ENCODE data around the gene C15orf39.

The C15orf39 gene

DNA sequence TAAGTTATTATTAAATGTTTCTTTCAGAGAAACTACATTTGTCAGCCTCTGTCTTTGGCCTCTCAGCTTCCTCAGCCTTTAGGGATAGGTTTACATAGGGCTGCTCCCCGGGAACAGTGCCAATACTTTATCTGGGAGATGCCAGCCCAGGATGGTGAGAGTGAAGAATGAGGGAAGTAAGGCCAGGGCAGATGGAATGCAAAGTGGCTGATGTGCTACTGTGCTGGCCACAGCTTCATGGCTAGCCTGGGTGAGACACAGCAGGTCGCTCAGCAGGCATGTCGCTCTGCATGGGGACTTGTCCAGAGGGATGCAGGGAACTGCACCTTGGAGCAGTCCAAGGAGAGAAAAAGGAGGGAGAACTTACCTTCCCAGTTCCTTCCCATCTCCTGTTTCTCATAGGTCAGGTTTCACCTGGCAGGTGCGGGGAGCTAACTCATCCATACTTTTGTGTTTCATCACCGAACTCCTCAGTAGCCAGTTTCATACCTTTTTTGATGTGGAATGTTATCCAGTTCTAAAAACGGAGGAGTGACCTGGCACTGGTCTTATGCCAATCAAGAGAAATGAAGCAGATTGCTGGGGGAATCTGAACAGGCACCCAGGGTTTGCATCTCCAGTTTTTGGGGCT is 30.9 kb upstream of the C15orf39 start:
- in situ Hi-C loops (cut with MboI; ENCODE audit: low pct_unique_long_range_greater_than_20kb, low sequenced_read_pairs), result no loop called here
- DNase-seq, result no peak

DNA sequence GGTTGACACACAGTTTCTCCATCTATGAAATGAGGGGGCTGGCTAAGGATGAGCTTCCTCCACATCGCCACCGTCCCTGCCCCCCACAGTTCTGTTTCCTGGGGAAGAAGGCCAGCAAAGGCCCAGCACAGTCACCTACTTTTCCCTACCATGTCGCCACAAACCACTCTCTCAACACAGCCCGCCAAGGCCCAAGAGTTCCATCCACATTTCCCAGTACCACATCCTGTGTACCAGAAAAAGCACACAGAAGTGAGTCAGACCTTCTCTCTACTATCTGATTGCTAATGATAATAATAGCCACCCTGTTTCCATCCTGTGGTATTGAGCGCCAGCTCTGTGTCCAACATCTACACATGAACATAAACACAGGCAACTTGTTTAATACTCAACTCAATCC is 30.3 kb upstream of the C15orf39 start:
- DNase-seq, result peak; percentile 87
- in situ Hi-C loops (cut with MboI; ENCODE audit: low pct_unique_long_range_greater_than_20kb, low sequenced_read_pairs), result no loop called here

GRCh38 chr15:75172284-75172820 is 29.3 kb upstream of the C15orf39 start:
- DNase-seq, result no peak
- in situ Hi-C loops (cut with MboI; ENCODE audit: low pct_unique_long_range_greater_than_20kb, low sequenced_read_pairs), result no loop called here

DNA sequence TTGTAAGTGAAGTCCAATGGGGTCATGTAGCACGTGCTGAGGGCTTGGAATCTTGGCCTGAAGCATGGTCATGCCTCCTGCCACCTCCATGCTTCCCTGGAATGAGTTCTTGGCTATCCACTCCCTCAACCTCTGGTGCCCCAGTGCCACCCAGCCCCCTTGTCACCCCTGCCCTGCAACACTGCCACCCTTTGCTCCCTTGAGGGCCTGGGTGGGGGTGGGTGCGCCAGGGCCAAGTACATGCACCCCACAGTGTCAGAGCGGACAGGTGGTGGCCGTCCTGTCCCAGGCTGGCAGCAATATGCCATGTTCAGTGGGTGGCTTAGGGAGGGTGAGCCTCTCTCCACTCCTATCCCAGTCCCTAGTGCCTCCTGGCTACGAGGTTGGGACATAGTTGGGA is 27.6 kb upstream of the C15orf39 start:
- no peak for DNase-seq
- in situ Hi-C loops (cut with MboI; ENCODE audit: low pct_unique_long_range_greater_than_20kb, low sequenced_read_pairs), result no loop called here

GRCh38 chr15:75174729-75175128 is 27.0 kb upstream of the C15orf39 start:
- no peak for DNase-seq
- in situ Hi-C loops (cut with MboI; ENCODE audit: low pct_unique_long_range_greater_than_20kb, low sequenced_read_pairs), result no loop called here

DNA sequence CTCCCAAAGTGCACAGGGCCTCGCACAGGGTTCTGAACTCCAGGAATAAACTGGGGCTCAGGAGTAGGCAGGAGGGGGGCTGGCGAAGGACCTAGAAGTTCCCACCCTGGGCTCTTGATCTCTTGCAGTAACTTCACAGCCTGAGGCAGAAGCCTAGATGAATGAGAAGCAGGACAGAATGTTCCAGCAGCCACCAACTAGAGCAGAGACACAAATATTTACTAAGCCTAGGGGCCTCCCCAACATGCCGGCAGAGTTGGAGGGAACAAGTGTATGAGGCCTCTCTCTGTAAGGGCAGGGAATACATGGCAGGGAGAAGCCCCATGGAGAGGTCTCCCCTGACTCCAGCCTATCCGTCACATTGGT is 25.3 kb upstream of the C15orf39 start:
- DNase-seq, result no peak
- in situ Hi-C loops (cut with MboI; ENCODE audit: low pct_unique_long_range_greater_than_20kb, low sequenced_read_pairs), result no loop called here

DNA sequence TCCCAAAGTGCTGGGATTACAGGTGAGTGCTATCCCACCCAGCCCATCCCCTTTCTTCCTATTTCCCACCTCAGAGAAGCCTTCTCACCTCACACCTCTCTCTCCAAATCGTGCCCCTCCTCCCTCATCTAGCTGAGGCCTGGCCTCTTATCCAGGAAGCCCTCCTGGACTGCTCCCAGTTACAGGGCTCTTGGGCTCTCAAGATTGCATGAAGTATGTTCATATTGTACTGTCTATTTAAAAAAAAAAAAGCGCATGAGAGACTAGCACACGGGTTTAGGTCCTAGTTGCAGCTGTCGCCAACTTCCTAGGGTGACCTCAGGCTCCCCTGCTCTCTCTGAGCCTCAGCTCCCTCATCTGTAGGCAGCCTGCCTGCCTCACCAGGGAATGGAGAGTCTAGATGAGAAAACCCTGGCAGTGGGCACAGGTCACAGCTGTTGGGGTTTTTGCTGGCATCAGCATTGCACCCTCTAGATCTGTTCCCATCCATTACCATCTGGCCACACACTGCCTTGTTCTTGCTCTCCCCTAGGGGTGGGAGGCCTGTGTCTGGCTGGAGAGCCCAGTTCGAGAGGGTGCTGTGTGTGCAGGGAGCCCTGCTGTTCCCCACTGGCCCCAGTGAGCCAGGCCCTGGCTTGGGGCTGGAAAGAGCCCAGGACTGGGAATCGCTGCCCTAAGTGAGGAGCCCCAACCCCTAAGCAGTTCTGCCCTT is 24.2 kb upstream of the C15orf39 start:
- in situ Hi-C loops (cut with MboI; ENCODE audit: low pct_unique_long_range_greater_than_20kb, low sequenced_read_pairs), result no loop called here
- no peak for DNase-seq

- in situ Hi-C loops (cut with MboI; ENCODE audit: low pct_unique_long_range_greater_than_20kb, low sequenced_read_pairs), result no loop called here
- DNase-seq, result no peak
Observed at GRCh38 chr15:75178171-75178937, 23.3 kb upstream of the C15orf39 start.

GRCh38 chr15:75178938-75179745 is 22.5 kb upstream of the C15orf39 start:
- DNase-seq, result no peak
- in situ Hi-C loops (cut with MboI; ENCODE audit: low pct_unique_long_range_greater_than_20kb, low sequenced_read_pairs), result no loop called here

- DNase-seq, result no peak
- in situ Hi-C loops (cut with MboI; ENCODE audit: low pct_unique_long_range_greater_than_20kb, low sequenced_read_pairs), result no loop called here
Observed at GRCh38 chr15:75179746-75180140, 21.9 kb upstream of the C15orf39 start.

- in situ Hi-C loops (cut with MboI; ENCODE audit: low pct_unique_long_range_greater_than_20kb, low sequenced_read_pairs), result no loop called here
Observed at GRCh38 chr15:75181780-75182179, 19.9 kb upstream of the C15orf39 start.

DNA sequence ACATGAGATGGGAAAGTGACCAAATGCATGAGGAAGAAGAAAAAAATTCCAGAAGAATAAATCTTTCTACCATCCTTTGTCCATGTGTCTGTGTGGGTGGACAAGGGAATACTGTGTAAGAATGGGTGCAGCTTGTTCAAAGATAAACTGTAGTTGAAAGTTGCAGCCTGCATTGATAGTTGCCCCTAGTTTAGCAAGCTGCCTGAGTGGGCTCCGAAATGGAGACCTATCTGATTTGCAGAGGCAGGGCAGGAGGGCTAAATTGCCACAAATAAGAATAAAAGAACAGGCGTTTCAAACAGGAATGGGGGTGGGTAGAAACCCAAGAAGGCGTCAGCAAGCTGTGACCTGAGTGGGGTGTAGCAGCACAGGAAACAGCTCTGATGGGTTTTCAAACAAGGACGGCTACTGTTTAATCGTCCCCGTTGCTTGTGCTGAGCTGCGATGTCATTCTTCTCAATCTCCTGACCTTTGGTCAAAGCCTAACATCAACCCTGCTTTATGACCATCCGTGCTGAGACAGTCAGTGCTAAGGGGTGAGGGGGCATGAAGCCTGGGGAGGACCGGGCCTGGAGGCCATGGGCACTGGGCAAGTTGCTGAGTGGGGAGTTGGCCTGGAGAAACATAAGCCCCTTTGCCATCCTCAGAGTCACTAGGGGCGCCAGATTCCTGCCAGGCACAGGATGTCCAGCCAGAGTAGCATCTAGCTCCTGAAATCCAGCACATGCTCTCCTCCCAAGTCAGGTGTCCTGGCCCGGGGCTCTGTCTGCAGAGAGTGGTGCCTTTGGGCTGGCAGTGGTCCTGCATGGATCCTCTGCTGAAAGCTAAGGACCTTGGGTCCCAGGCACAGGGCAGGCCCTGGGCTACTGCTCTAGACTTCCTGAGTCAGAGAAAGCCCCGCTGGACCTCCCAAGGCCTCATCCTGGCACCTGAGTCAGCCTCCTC is 19.2 kb upstream of the C15orf39 start:
- in situ Hi-C loops (cut with MboI; ENCODE audit: low pct_unique_long_range_greater_than_20kb, low sequenced_read_pairs), result no loop called here
- DNase-seq, result no peak

More at GRCh38 chr15:75181780-75182179, 19.9 kb upstream of the C15orf39 start:
- DNase-seq, result no peak

- in situ Hi-C loops (cut with MboI; ENCODE audit: low pct_unique_long_range_greater_than_20kb, low sequenced_read_pairs), result no loop called here
- peak; percentile 65 for DNase-seq
Observed at GRCh38 chr15:75185271-75186029, 16.2 kb upstream of the C15orf39 start.

DNA sequence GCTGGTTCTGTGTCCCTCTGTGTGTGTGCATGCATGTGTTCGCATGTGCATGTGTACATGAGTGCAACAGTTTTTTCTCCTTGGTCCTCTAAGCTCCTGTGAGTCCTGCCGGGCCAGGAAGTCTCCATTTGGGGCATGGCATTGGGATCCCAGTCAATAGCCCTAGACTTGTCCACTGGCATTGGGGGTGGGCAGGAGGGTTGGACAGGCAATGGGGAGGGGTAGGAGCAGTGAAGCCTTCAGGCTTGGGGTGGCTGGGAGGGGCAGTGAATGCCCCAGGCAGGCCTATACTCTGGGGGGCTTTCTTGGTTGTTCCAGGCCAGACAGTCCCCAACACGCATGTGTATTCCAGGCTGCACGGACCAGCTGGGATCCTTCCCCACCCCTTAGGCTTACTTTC is 15.6 kb upstream of the C15orf39 start:
- no peak for DNase-seq
- in situ Hi-C loops (cut with MboI; ENCODE audit: low pct_unique_long_range_greater_than_20kb, low sequenced_read_pairs), result no loop called here

- in situ Hi-C loops (cut with MboI; ENCODE audit: low pct_unique_long_range_greater_than_20kb, low sequenced_read_pairs), result no loop called here
- no peak for DNase-seq
Observed at GRCh38 chr15:75188499-75188898, 13.2 kb upstream of the C15orf39 start.

- DNase-seq, result no peak
- in situ Hi-C loops (cut with MboI; ENCODE audit: low pct_unique_long_range_greater_than_20kb, low sequenced_read_pairs), result no loop called here
Observed at GRCh38 chr15:75191235-75191634, 10.4 kb upstream of the C15orf39 start.

- in situ Hi-C loops (cut with MboI; ENCODE audit: low pct_unique_long_range_greater_than_20kb, low sequenced_read_pairs), result no loop called here
- no peak for DNase-seq
Observed at GRCh38 chr15:75192307-75192706, 9.4 kb upstream of the C15orf39 start.

DNA sequence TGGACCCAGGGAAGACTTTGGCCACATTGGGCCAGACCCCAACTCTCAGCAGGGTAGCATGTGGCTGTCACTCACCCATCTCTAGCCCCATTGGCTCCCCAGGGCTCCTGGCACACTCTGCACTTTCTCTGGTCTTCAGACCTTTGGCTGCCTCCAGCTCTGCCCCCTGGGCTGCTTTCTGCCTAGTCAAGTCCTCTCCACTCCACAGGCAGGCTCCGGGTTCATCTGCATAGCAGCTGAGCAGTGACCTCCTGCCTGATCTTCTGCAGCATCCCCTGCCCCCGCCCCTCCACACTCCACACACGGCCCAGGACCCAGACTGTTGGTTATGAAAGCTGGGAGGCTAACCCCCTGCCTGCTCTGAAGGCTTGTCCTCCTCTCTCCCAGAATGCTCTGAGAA is 8.4 kb upstream of the C15orf39 start:
- in situ Hi-C loops (cut with MboI; ENCODE audit: low pct_unique_long_range_greater_than_20kb, low sequenced_read_pairs), result no loop called here
- DNase-seq, result no peak

Measured in KBM-7 (cell line).